ENCODE results near the gene CCDC27. TPM values are rescaled to one million over a fixed set of nuclear protein-coding genes. Genes with fewer than 3 reads are reported as not detected.

The CCDC27 gene
- total RNA-seq, 1 experiment from 2014 or later, result 0.13 TPM

DNA sequence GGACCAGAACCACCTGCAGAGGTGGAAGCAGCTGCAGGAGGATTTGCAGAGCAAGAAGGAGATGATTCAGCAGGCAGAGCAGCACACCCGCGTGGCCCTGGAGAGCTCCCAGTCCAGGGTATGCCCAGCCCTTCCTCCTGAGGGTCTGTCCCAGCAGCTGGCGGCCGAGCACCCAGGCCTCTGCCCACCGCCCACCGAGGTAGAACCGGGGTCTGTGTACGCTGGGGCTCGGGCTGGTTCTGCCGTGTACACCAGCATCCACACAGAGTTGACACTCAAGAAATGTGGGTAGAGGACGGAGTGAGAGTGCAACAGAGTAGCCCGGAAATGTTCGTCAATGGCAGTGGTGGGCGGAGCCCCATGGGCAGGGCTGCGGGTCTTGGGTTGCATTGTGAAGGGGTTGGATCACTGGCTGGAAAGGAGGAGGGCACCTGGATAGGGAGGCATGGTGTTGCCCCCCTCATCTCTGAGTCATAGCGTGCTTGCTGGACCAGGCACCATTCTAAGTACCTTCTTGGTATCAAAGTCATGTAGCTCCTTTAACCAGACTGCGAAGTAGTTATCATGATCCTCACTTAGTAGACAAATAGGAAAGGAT, 15.2 kb downstream of the CCDC27 start:
- no peak for ATAC-seq

DNA sequence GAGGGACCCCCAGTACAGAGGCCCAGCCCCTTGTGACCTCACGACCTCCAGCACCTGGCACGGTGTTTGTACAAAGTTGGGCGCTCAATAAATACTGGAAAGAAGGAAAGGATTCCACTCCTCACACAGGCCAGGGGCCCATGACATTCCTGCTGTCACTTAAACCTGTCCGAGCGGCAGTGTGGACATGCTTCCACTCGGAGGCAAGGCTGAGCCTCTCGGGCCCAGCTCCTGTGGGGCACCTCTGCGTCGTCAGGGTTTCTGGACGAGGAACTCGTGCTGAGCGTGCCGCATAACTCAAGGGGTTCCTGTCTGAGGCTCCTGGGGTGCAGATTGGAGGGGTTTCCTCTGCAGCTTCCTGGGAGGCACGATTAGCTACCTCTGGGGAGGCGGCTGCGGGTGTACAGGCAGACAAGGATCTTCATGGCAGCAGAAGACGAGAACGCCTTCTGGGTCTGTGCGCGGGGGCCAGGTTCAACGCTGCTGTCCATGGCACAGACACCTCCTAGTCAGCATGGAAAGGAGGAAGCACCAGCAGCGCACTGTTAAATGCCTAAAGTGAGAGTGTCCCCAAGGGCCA, 16.7 kb downstream of the CCDC27 start:
- CTCF ChIA-PET, result interaction anchor here (1.7 kb wide), 1 partner anchor 59 kb away, joined by 3 read pairs; no protein-coding TSS in a partner anchor
- TF ChIP-seq, protein P1, sequence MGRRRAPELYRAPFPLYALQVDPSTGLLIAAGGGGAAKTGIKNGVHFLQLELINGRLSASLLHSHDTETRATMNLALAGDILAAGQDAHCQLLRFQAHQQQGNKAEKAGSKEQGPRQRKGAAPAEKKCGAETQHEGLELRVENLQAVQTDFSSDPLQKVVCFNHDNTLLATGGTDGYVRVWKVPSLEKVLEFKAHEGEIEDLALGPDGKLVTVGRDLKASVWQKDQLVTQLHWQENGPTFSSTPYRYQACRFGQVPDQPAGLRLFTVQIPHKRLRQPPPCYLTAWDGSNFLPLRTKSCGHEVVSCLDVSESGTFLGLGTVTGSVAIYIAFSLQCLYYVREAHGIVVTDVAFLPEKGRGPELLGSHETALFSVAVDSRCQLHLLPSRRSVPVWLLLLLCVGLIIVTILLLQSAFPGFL (CRISPR knock-in tag; IDR thresholded peaks at IDR 0.05; ENCODE audit: borderline replicate concordance), result no peak
- TF ChIP-seq, protein P2, sequence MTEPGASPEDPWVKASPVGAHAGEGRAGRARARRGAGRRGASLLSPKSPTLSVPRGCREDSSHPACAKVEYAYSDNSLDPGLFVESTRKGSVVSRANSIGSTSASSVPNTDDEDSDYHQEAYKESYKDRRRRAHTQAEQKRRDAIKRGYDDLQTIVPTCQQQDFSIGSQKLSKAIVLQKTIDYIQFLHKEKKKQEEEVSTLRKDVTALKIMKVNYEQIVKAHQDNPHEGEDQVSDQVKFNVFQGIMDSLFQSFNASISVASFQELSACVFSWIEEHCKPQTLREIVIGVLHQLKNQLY (CRISPR knock-in tag; IDR thresholded peaks at IDR 0.05), result no peak
- TF ChIP-seq EMX1 (CRISPR knock-in tag; IDR thresholded peaks at IDR 0.05), result no peak
- POLR2A ChIA-PET, result interaction anchor here (0.5 kb wide), 1 partner anchor 35 kb away, joined by 4 read pairs; no protein-coding TSS in a partner anchor
- Mint-ChIP-seq H3K4me1 (peaks cover 21% of the 10 kb centered on the region), H3K9me3 (peaks cover 21% of the 10 kb centered on the region; the same call in 1 of the 2 replicates), H3K27me3 (ENCODE audit: low read depth) (peaks cover 18% of the 10 kb centered on the region), H3K36me3 (peaks cover 5% of the 10 kb centered on the region; the same call in 1 of the 2 replicates), H3K4me3 (no peak overlapping the region), H3K27ac (no peak overlapping the region)
- ATAC-seq (no peak), DNase-seq (ENCODE audit: low spot score) (no peak)

More for the DNA sequence above, 15.2 kb downstream of the CCDC27 start:
- Mint-ChIP-seq H3K27ac (no peak overlapping the region), H3K9me3 (peaks cover 21% of the 10 kb centered on the region; the same call in 1 of the 2 replicates), H3K4me3 (no peak overlapping the region), H3K27me3 (ENCODE audit: low read depth) (peaks cover 18% of the 10 kb centered on the region), H3K4me1 (peaks cover 16% of the 10 kb centered on the region), H3K36me3 (peaks cover 5% of the 10 kb centered on the region; the same call in 1 of the 2 replicates)
- DNase-seq (ENCODE audit: low spot score), result no peak
- ChIA-PET CTCF (interaction anchor here (0.6 to 1.6 kb wide), 4 partner anchors 8 to 342 kb away, joined by 3 to 11 read pairs (median 4); no protein-coding TSS in a partner anchor), POLR2A (interaction anchor here (0.6 to 0.7 kb wide), 3 partner anchors 17 to 853 kb away, joined by 4 to 7 read pairs (median 5); no protein-coding TSS in a partner anchor)
- TF ChIP-seq, protein P3, sequence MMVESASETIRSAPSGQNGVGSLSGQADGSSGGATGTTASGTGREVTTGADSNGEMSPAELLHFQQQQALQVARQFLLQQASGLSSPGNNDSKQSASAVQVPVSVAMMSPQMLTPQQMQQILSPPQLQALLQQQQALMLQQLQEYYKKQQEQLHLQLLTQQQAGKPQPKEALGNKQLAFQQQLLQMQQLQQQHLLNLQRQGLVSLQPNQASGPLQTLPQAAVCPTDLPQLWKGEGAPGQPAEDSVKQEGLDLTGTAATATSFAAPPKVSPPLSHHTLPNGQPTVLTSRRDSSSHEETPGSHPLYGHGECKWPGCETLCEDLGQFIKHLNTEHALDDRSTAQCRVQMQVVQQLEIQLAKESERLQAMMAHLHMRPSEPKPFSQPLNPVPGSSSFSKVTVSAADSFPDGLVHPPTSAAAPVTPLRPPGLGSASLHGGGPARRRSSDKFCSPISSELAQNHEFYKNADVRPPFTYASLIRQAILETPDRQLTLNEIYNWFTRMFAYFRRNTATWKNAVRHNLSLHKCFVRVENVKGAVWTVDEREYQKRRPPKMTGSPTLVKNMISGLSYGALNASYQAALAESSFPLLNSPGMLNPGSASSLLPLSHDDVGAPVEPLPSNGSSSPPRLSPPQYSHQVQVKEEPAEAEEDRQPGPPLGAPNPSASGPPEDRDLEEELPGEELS (CRISPR knock-in tag; IDR thresholded peaks at IDR 0.05), result no peak
- TF ChIP-seq ZNF232 (CRISPR knock-in tag; IDR thresholded peaks at IDR 0.05), result no peak
- TF ChIP-seq ZNF671 (CRISPR knock-in tag; IDR thresholded peaks at IDR 0.05), result no peak
- TF ChIP-seq, protein P4, sequence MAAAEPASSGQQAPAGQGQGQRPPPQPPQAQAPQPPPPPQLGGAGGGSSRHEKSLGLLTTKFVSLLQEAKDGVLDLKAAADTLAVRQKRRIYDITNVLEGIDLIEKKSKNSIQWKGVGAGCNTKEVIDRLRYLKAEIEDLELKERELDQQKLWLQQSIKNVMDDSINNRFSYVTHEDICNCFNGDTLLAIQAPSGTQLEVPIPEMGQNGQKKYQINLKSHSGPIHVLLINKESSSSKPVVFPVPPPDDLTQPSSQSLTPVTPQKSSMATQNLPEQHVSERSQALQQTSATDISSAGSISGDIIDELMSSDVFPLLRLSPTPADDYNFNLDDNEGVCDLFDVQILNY (CRISPR knock-in tag; IDR thresholded peaks at IDR 0.05), result no peak
- no peak for TF ChIP-seq CBFB (CRISPR knock-in tag; IDR thresholded peaks at IDR 0.05; ENCODE audit: low read depth)
- TF ChIP-seq SMAD4 (CRISPR knock-in tag; IDR thresholded peaks at IDR 0.05), result no peak
- no peak for TF ChIP-seq ESRRA (CRISPR knock-in tag; IDR thresholded peaks at IDR 0.05; ENCODE audit: borderline replicate concordance)
- no peak for TF ChIP-seq JUN (CRISPR knock-in tag; IDR thresholded peaks at IDR 0.05)
- TF ChIP-seq ZNF423 (CRISPR knock-in tag; IDR thresholded peaks at IDR 0.05), result no peak
- no peak for TF ChIP-seq NR3C1 (CRISPR knock-in tag; conservative IDR thresholded peaks at IDR 0.05; ENCODE audit: low read depth)
- TF ChIP-seq, protein P5, sequence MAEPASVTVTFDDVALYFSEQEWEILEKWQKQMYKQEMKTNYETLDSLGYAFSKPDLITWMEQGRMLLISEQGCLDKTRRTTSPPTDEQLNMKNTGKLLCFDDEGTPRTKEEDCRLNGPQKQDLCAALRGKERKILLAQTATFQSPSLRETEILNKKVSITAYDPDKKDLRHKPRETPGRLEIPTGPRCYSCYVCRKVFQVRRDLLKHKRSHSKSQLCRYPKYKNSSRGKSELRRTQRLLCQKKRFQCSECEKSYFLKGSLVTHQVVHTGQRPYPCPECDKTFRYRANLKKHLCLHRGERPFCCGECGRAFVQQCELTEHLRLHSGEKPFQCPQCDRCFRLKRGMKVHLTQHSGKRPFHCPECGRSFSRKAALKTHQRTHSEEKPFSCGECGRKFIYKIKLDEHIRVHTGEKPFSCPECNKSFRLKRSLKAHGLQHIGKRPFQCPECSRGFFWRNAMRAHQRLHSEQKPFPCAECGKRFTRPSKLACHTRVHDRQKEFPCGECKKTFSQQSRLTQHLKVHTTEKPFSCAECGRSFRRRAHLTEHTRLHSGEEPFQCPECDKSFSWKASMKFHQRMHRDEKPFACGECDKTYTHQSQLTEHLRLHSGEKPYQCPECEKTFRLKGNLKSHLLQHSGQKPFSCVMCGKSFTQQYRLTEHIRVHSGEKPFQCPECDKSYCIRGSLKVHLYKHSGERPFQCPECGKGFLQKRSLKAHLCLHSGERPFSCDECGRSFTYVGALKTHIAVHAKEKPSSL (CRISPR knock-in tag; conservative IDR thresholded peaks at IDR 0.05), result no peak
- TF ChIP-seq GTF2I (CRISPR knock-in tag; conservative IDR thresholded peaks at IDR 0.05), result no peak
- no peak for TF ChIP-seq KAT7 (CRISPR knock-in tag; IDR thresholded peaks at IDR 0.05; ENCODE audit: borderline replicate concordance)
